Effector memory CD8-positive, alpha-beta T cell (primary cell): ENCODE measurements around the gene TBC1D2.

Experiments used
- ATAC-seq: fragments of 150-1000 bp; cut with Tn5 transposase; replicated peaks from 2 replicates; pipeline ENCODE4 v1.10.0; 2021; ENCODE audit warnings: mild to moderate bottlenecking, moderate library complexity
- DNase-seq, 3 experiments: peaks; one replicate each; pipeline ENCODE4 v3.0.0; 2021
- H3K27ac Mint-ChIP-seq, 2 donors: one replicate each; pipeline ENCODE4 v1.8.0; 2022; ENCODE audit warnings: mild to moderate bottlenecking in 2 of 2, mixed read lengths in 2 of 2, moderate library complexity in 2 of 2
- H3K27me3 Mint-ChIP-seq, 2 donors: one replicate each; pipeline ENCODE4 v1.8.0; 2022; ENCODE audit warnings: mixed read lengths in 2 of 2
- H3K36me3 Mint-ChIP-seq: one replicate; pipeline ENCODE4 v1.8.0; 2022; ENCODE audit warnings: mild to moderate bottlenecking, moderate library complexity, mixed read lengths; ENCODE audit not compliant: insufficient read depth
- H3K4me1 Mint-ChIP-seq, 2 donors: one replicate each; pipeline ENCODE4 v1.8.0; 2022; ENCODE audit warnings: low read depth in 2 of 2, mixed read lengths in 2 of 2
- H3K4me3 Mint-ChIP-seq, 2 donors: one replicate each; pipeline ENCODE4 v1.8.0; 2022; ENCODE audit warnings: mild to moderate bottlenecking in 2 of 2, mixed read lengths in 2 of 2, moderate library complexity in 2 of 2
- H3K9me3 Mint-ChIP-seq, 2 donors: one replicate each; pipeline ENCODE4 v1.8.0; 2022; ENCODE audit warnings: mixed read lengths in 2 of 2

The TBC1D2 gene

DNA sequence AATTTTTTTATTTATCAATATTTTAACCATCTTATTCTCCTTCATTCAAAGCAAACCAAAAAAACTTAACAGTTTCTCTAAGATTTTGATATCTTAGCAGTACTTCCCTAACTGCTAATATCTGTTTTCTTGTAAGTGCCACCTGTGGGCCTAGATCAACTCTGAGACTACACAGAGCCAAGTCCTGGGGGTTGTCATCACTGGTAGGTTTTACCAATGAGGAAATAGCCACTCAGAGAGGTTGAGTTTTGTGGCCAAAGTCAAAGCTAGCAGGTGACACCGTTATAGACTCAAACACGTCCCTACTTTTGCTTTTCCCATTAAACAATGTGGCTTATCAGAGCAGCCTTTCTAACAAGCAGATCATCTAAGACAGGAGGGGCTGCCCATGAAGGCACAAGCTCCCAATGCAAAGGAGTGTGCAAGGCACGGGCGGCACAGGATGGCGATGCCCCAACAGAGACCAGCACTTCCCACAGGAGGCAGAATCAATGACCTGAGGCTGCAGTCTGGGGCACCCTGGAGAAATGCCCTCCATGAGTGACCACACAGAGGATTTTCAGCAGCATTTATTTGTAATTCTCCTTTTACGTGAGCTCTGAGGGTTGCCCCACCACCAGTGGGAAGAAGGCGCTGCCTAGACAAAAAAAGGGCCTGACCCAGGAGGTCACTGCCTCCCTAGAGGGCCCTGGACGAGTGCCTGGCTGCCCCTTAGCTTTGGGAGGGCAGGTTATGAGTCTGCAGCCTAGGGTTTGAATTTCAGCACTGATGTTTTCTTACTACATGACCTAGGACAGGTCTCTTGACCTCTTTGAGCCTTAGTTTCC, 7.4 kb downstream of the TBC1D2 start:
- H3K36me3 Mint-ChIP-seq: peaks cover 5% of the 10 kb centered on the region
- DNase-seq (no peak), ATAC-seq (no peak)
- no peaks in the 10 kb centered on the region for H3K9me3 Mint-ChIP-seq
- H3K27me3 Mint-ChIP-seq: no peaks in the 10 kb centered on the region
- peak overlapping the region in 1 of 2 donors; percentile 79 for H3K27ac Mint-ChIP-seq
- peaks cover 3 to 17% of the 10 kb centered on the region in 2 donors for H3K4me1 Mint-ChIP-seq
- no peak overlapping the region for H3K4me3 Mint-ChIP-seq

DNA sequence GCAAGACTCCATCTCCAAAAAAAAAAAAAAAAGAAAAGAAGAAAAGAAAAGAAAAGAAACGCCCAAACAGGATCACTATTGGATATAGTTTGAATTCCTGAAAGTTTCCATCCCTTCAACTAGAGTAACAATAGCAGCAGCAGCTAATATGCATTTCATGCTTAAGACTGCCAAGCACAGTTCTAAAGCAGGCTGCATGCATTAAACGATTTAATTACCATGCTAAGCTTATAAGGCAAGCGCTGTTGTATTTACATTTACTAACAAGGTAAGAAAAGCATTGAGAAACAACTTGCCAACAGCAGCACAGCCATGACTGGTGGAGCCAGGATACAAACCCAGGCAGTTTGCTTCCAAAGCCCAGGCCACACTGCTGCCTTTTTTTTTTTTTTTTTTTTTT, 13.0 kb downstream of the TBC1D2 start:
- H3K36me3 Mint-ChIP-seq: peaks cover 5% of the 10 kb centered on the region
- DNase-seq (no peak), ATAC-seq (no peak)
- H3K4me3 Mint-ChIP-seq: no peak overlapping the region
- H3K9me3 Mint-ChIP-seq: no peaks in the 10 kb centered on the region
- no peaks in the 10 kb centered on the region for H3K27me3 Mint-ChIP-seq
- peak overlapping the region in 1 of 2 donors; percentile 70 for H3K27ac Mint-ChIP-seq
- H3K4me1 Mint-ChIP-seq: peaks cover 0 to 2% of the 10 kb centered on the region in 2 donors

DNA sequence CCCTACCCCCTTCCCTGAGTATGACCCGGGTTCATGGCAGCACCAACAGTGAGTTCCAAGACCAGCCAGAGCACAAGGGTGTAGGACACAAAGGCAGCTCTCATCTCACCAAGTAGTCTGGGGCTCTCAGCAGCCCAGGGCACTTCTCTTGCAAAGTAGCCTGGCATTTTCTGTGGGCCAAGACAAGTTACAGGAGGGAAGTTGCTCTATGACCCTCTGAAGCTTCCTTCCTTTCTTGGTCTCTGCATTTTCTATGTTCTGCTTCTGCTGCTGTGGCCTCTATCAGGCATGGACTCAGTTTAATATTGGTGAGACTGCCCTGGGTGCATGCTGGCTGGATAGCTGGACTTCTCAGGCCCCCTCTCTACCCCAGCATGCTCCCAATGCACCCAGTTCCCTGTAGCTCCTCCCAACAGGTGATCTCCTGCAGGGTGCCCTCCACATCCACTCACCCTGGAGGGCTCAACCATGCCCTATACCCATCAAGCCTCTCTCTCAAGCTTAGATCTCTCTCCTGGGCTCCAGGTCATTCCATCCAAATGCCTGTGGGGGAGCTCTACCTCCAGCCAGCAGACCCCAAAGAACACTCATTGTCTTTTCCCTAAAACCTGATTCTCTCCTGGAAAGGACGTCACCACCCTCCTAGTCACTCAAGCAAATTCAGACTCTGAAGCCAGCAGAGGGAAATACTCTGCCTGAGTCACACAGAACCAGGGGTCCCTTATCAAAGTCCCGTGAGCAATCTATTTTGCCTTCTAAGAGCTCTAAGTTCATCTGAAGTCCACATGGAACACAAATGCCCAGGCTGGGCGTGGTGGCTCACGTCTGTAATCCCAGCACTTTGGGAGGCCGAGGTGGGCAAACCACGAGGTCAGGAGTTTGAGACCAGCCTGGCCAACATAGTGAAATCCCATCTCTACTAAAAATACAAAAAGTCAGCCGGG, 13.8 kb downstream of the TBC1D2 start:
- H3K36me3 Mint-ChIP-seq: peaks cover 5% of the 10 kb centered on the region
- DNase-seq: no peak
- H3K27me3 Mint-ChIP-seq: no peaks in the 10 kb centered on the region
- peaks cover 0 to 2% of the 10 kb centered on the region in 2 donors for H3K4me1 Mint-ChIP-seq
- H3K4me3 Mint-ChIP-seq: no peak overlapping the region
- peak overlapping the region in 1 of 2 donors; percentile 70 for H3K27ac Mint-ChIP-seq
- no peaks in the 10 kb centered on the region for H3K9me3 Mint-ChIP-seq
- ATAC-seq: no peak

DNA sequence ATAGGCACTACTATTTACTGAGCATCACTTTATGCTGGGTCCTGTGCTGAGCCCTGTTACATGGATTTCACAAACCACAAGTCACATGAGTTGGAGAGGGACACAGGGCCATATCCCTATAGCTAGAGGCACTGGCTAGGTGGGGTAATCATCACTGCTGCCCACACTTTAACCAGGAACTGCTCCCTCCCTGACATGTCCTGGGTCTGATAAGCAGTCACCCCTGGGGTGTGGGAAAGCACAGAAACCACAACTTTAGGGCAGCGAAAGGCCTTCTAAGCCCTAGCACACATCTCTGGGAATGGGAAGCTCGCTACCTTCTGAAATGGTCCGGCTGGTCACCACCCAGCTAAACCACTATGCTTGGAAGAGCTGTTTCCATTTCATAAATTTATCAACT, 15.0 kb downstream of the TBC1D2 start:
- H3K4me3 Mint-ChIP-seq: no peak overlapping the region
- DNase-seq: no peak

DNA sequence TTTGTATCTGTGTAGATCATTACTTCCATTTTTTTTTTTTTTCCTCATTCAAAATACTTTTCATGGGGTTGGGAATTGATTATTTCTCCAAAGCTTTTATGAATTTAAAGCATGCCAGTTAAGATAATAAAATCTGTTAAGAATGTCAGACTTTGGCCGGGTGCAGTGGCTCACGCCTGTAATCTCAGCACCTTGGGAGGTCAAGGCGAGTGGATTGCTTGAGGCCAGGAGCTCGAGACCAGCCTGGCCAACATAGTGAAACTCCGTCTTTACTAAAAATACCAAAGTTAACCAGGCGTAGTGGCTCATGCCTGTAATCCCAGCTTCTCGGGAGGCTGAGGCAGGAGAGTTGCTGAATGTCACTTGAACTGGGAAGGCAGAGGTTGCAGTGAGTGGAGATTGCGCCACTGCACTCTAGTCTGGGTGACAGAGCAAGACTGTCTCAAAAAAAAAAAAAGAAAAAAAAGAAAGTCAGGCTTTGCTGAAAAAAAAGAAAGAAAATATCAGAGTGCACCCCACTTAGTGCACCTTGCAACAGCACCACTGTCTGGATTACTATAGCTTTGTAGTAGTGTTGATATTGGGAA, 18.5 kb downstream of the TBC1D2 start:
- DNase-seq (no peak), ATAC-seq (no peak)
- no peaks in the 10 kb centered on the region for H3K27me3 Mint-ChIP-seq

More for the DNA sequence above, 15.0 kb downstream of the TBC1D2 start:
- Mint-ChIP-seq H3K9me3 (no peaks in the 10 kb centered on the region), H3K27ac (no peak overlapping the region), H3K27me3 (no peaks in the 10 kb centered on the region), H3K36me3 (peaks cover 5% of the 10 kb centered on the region), H3K4me1 (peaks cover 0 to 2% of the 10 kb centered on the region in 2 donors)
- ATAC-seq: no peak

DNA sequence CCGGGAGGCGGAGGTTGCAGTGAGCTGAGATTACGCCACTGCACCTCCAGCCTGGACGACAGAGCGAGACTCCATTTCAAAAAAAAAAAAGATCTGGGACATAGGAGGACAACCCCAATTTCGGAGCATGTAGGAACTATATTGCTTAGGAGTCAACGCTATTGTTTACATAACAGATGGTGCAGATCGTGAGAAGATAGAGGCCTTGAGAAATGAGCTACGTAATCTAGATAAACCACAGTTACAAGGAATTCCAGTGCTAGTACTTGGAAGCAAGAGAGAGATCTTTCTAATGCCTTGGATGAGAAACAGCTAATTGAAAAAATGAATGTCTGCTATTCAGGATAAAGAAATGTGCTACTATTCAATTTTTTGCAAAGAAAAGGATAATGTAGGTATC, 20.3 kb downstream of the TBC1D2 start:
- no peak for DNase-seq
- H3K36me3 Mint-ChIP-seq: no peaks in the 10 kb centered on the region
- no peak overlapping the region for H3K4me3 Mint-ChIP-seq
- no peaks in the 10 kb centered on the region for H3K9me3 Mint-ChIP-seq
- no peaks in the 10 kb centered on the region for H3K27me3 Mint-ChIP-seq
- peaks cover 0 to 2% of the 10 kb centered on the region in 2 donors for H3K4me1 Mint-ChIP-seq
- ATAC-seq: no peak
- H3K27ac Mint-ChIP-seq: no peak overlapping the region

More for the DNA sequence above, 18.5 kb downstream of the TBC1D2 start:
- Mint-ChIP-seq H3K9me3 (no peaks in the 10 kb centered on the region), H3K4me1 (peaks cover 0 to 4% of the 10 kb centered on the region in 2 donors), H3K36me3 (no peaks in the 10 kb centered on the region), H3K4me3 (no peak overlapping the region), H3K27ac (no peak overlapping the region)

DNA sequence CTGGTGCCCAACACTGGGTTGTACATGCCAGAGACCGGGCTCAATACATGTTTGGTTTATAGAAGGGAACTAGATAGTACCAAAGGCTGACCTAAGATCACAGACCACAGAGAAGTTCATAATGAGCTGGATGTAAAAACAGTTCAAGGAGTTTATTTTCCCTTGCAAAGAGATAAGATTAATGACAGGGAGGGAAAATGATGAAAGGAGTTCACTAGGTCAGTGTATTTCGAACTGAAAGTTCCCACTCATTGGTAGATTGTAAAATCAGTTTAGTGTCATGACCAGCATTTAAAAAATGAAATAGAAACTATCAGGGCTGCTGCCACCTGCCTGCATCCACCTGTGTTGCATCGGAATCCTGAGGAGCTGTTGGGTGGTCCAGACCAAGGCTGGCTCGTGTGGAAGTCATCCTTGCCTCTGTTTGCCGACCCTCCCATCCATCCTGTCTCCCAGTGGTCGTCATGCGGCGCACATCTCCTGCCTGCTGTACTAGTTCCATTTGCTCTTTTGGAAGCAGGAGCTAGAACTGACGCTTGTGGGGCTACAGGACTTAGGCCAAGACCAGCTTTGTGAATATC, 21.1 kb downstream of the TBC1D2 start:
- H3K9me3 Mint-ChIP-seq: no peaks in the 10 kb centered on the region
- H3K27me3 Mint-ChIP-seq: no peaks in the 10 kb centered on the region
- peaks cover 0 to 2% of the 10 kb centered on the region in 2 donors for H3K4me1 Mint-ChIP-seq
- H3K36me3 Mint-ChIP-seq: no peaks in the 10 kb centered on the region
- H3K27ac Mint-ChIP-seq: no peak overlapping the region
- ATAC-seq (no peak), DNase-seq (no peak)
- no peak overlapping the region for H3K4me3 Mint-ChIP-seq

DNA sequence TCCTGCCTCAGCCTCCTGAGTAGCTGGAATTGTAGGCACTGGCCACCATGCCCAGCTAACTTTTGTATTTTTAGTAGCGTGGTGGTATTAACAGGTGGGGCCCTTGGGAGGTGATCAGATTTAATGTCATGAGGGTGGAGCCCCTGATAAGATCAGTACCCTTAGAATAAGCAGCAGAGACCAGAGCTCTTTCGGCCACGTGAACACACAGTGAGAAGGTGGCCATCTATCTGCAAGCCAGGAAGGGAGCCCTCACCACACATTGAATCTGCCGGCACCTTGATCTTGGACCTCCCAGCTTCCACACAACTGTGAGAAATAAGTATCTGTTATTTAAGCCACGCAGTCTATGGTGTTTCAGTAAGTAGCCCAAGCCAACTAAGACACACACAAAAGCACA, 22.5 kb downstream of the TBC1D2 start:
- Mint-ChIP-seq H3K4me1 (peaks cover 0 to 2% of the 10 kb centered on the region in 2 donors), H3K36me3 (no peaks in the 10 kb centered on the region), H3K9me3 (no peaks in the 10 kb centered on the region), H3K4me3 (no peak overlapping the region), H3K27me3 (no peaks in the 10 kb centered on the region), H3K27ac (no peak overlapping the region)
- no peak for ATAC-seq
- no peak for DNase-seq

DNA sequence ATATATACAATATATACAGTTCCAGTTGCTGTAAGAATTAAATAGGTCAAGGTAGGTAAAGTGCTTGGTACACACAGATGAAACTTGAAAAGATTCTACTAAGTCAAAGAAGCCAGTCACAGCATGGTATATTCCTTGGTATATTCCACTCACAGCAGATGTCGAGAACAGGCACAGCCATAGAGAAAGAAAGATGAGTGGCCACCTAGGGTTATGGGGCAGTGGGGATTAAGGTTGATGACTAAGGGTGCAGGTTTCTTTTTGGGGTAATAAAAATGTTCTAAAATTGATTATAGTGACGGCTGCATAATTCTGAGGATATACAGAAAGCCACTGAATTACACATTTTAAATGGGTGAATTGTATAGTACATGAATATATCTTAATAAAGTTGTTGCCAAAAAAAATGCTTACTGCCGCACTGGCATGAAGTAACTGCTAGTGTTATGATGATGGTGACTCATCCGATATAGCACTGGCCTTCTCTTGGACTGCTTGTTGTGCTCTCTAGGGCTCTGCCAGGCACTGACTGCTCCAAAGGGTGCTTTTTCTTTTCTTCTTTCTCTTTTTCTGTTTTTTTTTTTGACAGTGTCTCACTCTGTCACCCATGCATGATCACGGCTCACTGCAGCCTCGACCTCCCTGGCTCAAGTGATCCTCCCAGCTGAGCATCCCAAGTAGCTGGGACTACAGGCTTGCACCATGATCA, 23.5 kb downstream of the TBC1D2 start:
- H3K27me3 Mint-ChIP-seq: no peaks in the 10 kb centered on the region
- H3K36me3 Mint-ChIP-seq: peaks cover 3% of the 10 kb centered on the region
- DNase-seq: no peak

DNA sequence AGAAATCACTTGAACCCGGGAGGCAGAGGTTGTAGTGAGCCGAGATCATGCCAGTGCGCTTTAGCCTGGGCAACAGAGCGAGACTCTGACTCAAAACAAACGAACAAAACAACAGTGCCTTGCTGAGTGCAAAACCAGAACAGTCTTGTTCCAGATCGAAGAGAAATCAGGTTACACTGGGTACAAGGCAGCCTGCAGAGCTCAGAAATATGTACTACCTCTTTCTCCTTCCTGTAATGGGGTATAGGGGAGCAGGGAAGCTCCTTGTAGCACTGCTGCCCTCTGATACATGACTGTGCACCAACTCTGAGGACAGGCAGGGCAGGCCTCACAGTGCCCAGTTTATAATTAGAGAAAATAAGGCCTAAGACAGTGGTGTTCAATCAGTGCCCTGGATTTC, 24.7 kb downstream of the TBC1D2 start:
- H3K27me3 Mint-ChIP-seq: no peaks in the 10 kb centered on the region

More for the DNA sequence above, 23.5 kb downstream of the TBC1D2 start:
- H3K4me1 Mint-ChIP-seq: peaks cover 0 to 2% of the 10 kb centered on the region in 2 donors
- no peaks in the 10 kb centered on the region for H3K9me3 Mint-ChIP-seq
- no peak overlapping the region for H3K27ac Mint-ChIP-seq
- no peak overlapping the region for H3K4me3 Mint-ChIP-seq
- no peak for ATAC-seq

DNA sequence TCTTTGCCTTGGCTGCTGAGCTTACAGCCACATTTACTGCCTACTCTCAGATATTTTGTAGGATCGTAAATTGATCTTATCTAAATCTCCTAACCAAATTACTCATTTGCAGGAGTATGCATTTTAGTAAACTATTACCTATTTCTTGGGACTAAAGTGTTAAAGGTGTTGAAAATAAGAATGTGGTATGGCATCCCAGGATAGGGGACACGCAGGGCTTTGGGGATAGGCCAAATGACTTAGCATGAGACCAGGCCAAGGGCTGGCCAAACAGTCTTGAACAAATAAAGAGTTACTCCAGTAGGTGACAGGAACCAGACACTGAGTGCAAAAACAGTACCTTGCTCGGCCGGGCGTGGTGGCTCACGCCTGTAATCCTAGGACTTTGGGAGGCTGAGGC, 25.1 kb downstream of the TBC1D2 start:
- DNase-seq (no peak), ATAC-seq (no peak)
- Mint-ChIP-seq H3K27me3 (no peaks in the 10 kb centered on the region), H3K36me3 (peaks cover 4% of the 10 kb centered on the region), H3K4me3 (no peak overlapping the region), H3K27ac (no peak overlapping the region), H3K9me3 (no peaks in the 10 kb centered on the region), H3K4me1 (peaks cover 0 to 2% of the 10 kb centered on the region in 2 donors)

More for the DNA sequence above, 24.7 kb downstream of the TBC1D2 start:
- Mint-ChIP-seq H3K36me3 (peaks cover 4% of the 10 kb centered on the region), H3K27ac (no peak overlapping the region), H3K4me3 (no peak overlapping the region), H3K4me1 (peaks cover 0 to 2% of the 10 kb centered on the region in 2 donors), H3K9me3 (no peaks in the 10 kb centered on the region)
- DNase-seq: no peak
- ATAC-seq: no peak

DNA sequence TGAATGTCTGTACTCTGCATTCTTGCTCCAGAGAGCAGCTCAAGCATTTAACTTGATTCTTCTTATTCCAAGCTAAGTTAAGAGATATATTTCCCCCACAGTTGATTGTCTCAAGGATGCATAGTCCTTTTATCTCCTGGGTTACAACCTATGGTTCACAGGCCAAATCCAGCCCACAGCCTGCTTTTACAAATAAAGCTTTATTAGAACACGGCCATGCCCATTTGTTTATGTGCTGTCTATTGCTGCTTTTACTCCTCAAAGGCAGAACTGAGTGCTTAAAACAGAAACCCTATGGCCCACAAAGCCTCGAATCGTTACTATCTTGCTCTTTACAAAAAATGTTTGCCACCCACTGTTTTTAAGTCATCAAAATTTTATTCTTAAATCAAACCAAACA, 25.8 kb downstream of the TBC1D2 start:
- Mint-ChIP-seq H3K27ac (no peak overlapping the region), H3K9me3 (no peaks in the 10 kb centered on the region), H3K4me3 (no peak overlapping the region), H3K4me1 (no peaks in the 10 kb centered on the region), H3K27me3 (no peaks in the 10 kb centered on the region), H3K36me3 (peaks cover 4% of the 10 kb centered on the region)
- no peak for ATAC-seq
- DNase-seq: no peak

DNA sequence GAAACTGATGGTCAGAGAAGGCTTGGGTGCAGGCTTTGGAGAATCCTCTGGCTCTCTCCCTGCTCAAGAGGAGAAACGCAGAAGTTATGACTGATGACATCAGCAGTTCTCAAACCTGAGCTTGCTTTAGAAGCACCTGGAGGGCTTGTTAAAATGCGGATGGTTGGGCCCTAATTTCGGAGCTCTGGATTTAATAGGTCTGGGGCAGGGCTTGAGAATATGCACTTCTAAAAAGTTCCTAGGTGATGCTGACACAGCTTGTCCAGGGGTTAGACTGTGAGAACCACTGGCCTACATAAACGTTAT, 26.4 kb downstream of the TBC1D2 start:
- no peak for DNase-seq
- no peak for ATAC-seq
- no peaks in the 10 kb centered on the region for H3K27me3 Mint-ChIP-seq
- H3K4me1 Mint-ChIP-seq: no peaks in the 10 kb centered on the region
- H3K4me3 Mint-ChIP-seq: no peak overlapping the region
- no peak overlapping the region for H3K27ac Mint-ChIP-seq
- H3K36me3 Mint-ChIP-seq: peaks cover 4% of the 10 kb centered on the region
- no peaks in the 10 kb centered on the region for H3K9me3 Mint-ChIP-seq
